ELR (cell line): ENCODE data around the gene LRP1-AS.

Source experiments
- DNase-seq: peaks from one replicate; pipeline ENCODE4 v3.0.0-alpha.2; 2015; ENCODE audit warnings: low read depth

Gene LRP1-AS

GRCh38 chr12:57097554-57097835 lies 49.9 kb downstream of the LRP1-AS start:
- DNase-seq, result no peak

GRCh38 chr12:57096748-57097553 lies 50.5 kb downstream of the LRP1-AS start:
- no peak for DNase-seq

GRCh38 chr12:57096099-57096572 lies 51.3 kb downstream of the LRP1-AS start:
- peak; percentile 15 for DNase-seq

DNA sequence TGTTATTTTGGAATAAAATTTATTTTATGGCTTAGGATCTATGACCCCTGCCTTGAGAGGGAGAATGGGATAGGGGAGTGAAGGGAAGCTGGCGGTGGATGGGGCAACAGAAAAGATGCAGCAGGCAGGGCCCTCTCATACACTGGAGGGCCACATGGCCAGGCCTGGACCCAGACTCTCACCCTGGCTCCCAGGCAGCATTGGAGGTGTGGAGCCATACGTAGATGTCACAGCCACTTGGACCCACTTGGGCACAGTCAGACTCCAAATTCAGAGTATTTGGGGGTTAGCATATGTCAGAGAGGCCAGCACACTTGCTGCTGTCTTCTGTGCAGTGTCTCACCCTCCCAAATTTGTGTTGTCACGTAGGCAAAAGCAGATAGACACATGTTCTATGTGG lies 52.0 kb downstream of the LRP1-AS start:
- no peak for DNase-seq
